ENCODE measurements around the gene PCDH17. TPM values are rescaled to one million over a fixed set of nuclear protein-coding genes. Genes with fewer than 3 reads are reported as not detected.

The PCDH17 gene
- total and polyA plus RNA-seq, 8 donors: 2.1 to 10.2 (median 7.4) TPM

DNA sequence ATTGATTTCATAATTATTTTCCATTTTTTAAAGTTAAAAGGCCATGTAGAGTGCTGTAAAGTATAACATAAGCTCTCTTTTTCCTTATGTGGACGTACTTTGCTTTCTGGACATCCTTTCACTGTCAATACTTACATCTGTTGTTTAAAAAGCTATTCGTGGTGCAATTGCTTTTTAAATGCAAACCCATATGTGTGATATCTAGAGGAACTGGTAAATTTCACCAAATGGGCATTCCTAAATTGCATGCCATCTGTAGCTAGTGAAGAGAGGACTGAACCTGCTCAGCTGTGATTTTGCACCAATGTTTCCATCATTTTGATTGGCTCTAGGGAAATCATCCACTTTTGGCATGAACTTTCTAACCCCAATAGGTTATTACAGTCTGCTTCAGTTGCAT lies 129.4 kb downstream of the PCDH17 start:
- H3K36me3 ChIP-seq: no peaks in the 10 kb centered on the region
- TF ChIP-seq, protein P1, sequence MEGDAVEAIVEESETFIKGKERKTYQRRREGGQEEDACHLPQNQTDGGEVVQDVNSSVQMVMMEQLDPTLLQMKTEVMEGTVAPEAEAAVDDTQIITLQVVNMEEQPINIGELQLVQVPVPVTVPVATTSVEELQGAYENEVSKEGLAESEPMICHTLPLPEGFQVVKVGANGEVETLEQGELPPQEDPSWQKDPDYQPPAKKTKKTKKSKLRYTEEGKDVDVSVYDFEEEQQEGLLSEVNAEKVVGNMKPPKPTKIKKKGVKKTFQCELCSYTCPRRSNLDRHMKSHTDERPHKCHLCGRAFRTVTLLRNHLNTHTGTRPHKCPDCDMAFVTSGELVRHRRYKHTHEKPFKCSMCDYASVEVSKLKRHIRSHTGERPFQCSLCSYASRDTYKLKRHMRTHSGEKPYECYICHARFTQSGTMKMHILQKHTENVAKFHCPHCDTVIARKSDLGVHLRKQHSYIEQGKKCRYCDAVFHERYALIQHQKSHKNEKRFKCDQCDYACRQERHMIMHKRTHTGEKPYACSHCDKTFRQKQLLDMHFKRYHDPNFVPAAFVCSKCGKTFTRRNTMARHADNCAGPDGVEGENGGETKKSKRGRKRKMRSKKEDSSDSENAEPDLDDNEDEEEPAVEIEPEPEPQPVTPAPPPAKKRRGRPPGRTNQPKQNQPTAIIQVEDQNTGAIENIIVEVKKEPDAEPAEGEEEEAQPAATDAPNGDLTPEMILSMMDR (IDR thresholded peaks at IDR 0.05): no peak
- H3K4me3 ChIP-seq: no peak overlapping the region
- intact Hi-C loops (cut with DNase I): no loop called here
- no peaks in the 10 kb centered on the region for H3K9me3 ChIP-seq
- no peaks in the 10 kb centered on the region for H3K4me1 ChIP-seq
- DNase-seq: no peak
- no peak overlapping the region for H3K27ac ChIP-seq
- no peaks in the 10 kb centered on the region for H3K27me3 ChIP-seq
- ATAC-seq: no peak
- FAIRE-seq: no peak
- 43 to 50% methylated on average over 2 of the region's 2 CpGs for WGBS, 2 donors

GRCh38 chr13:57763689-57764088 lies 132.1 kb downstream of the PCDH17 start:
- Histone ChIP-seq H3K27ac (no peak overlapping the region), H3K4me1 (no peaks in the 10 kb centered on the region), H3K27me3 (no peaks in the 10 kb centered on the region), H3K9me3 (no peaks in the 10 kb centered on the region), H3K36me3 (no peaks in the 10 kb centered on the region), H3K4me3 (no peak overlapping the region)
- intact Hi-C loops (cut with DNase I): no loop called here
- FAIRE-seq (no peak), ATAC-seq (no peak), DNase-seq (no peak)
- 64 to 75% methylated on average over 1 of the region's 1 CpG for WGBS, 2 donors
- TF ChIP-seq, protein P1 (IDR thresholded peaks at IDR 0.05): no peak

All from pancreas (tissue), 10 donors.